Lung (tissue), 12 donors: Measurements from ENCODE around the gene SCD. TPM values are rescaled to one million over a fixed set of nuclear protein-coding genes. Genes with fewer than 3 reads are reported as not detected.
A peak's percentile ranks its signal among the peaks of the same experiment; 100 is the strongest.

Experiments used
- ATAC-seq: fragments of 200-7000 bp; cut with Tn5 transposase; one replicate; pipeline ENCODE4 v1.9.1; 2020; ENCODE audit warnings: moderate number of reproducible peaks; ENCODE audit not compliant: insufficient read depth, low FRiP score
- DNase-seq, 3 donors: peaks; one replicate each; pipeline ENCODE4 v3.0.0-alpha.2; 2013 to 2017
- H3K27ac ChIP-seq, 2 donors: one replicate each; pipeline ENCODE4 v1.5.1; 2013; ENCODE audit warnings: mild to moderate bottlenecking in 2 of 2, moderate library complexity in 2 of 2, control low read depth in 1 of 2, inconsistent platforms in 1 of 2, low read depth in 1 of 2, low read length in 1 of 2
- H3K27me3 ChIP-seq, 3 donors: one replicate each; pipeline ENCODE4 v1.5.1; 2013; ENCODE audit warnings: low read length in 2 of 3; ENCODE audit not compliant: control insufficient read depth in 3 of 3, insufficient read depth in 3 of 3
- H3K36me3 ChIP-seq, 4 donors: one replicate each; pipeline ENCODE4 v1.5.1; 2013; ENCODE audit warnings: low read length in 4 of 4, mild to moderate bottlenecking in 1 of 4, moderate library complexity in 1 of 4; ENCODE audit not compliant: control insufficient read depth in 4 of 4, insufficient read depth in 4 of 4
- H3K4me1 ChIP-seq, 5 donors: one replicate each; pipeline ENCODE4 v1.5.1; 2013; ENCODE audit warnings: low read length in 5 of 5, mild to moderate bottlenecking in 2 of 5, moderate library complexity in 1 of 5; ENCODE audit not compliant: control insufficient read depth in 5 of 5, insufficient read depth in 5 of 5
- H3K4me3 ChIP-seq: one replicate; pipeline ENCODE4 v1.5.1; 2013; ENCODE audit warnings: mild to moderate bottlenecking, control low read depth, moderate library complexity
- H3K9ac ChIP-seq, 2 donors: one replicate each; pipeline ENCODE4 v1.5.1; 2013; ENCODE audit warnings: low read length in 2 of 2, control low read depth in 1 of 2; ENCODE audit not compliant: insufficient read depth in 1 of 2
- H3K9me3 ChIP-seq, 4 donors: one replicate each; pipeline ENCODE4 v1.5.1; 2013; ENCODE audit warnings: low read length in 3 of 4, mild to moderate bottlenecking in 1 of 4, moderate library complexity in 1 of 4; ENCODE audit not compliant: control insufficient read depth in 4 of 4, insufficient read depth in 3 of 4
- CTCF ChIP-seq: IDR thresholded peaks from 2 replicates; pipeline ENCODE4 v1.5.1; 2012; ENCODE audit warnings: mild to moderate bottlenecking; ENCODE audit errors: control extremely low read depth, extremely low read depth
- WGBS, 2 donors: extraction: QIAGEN DNeasy Blood & Tissue Kit; methylation state at CpG; one replicate each; pipeline ENCODE4 v1.1.7; 2013; 5-methylcytosine and 5-hydroxymethylcytosine counted together
- polyA plus RNA-seq, 2 donors: library from polyadenylated mRNA; stranded (reverse); fragments of 200-250 nt; gene quantifications; one replicate each; pipeline ENCODE4 v1.2.1, GENCODE V29; 2013
- total RNA-seq, 2 donors: library from RNA; depleted of rRNA in 1 of 2; stranded (reverse); fragments of >200 nt in 1 of 2; gene quantifications; one replicate each; pipeline ENCODE4 v1.2.1, GENCODE V29; 2014 to 2021
- donor health status: control.
- donor health status: control.
- donor health status: Bipolar disorder and iron deficiency.
- donor health status: healthy.
- donor health status: DM: yes; HTN: yes; CAD: no.

SCD gene
- total and polyA plus RNA-seq, 4 donors, result 136 to 383 (median 239) TPM

DNA sequence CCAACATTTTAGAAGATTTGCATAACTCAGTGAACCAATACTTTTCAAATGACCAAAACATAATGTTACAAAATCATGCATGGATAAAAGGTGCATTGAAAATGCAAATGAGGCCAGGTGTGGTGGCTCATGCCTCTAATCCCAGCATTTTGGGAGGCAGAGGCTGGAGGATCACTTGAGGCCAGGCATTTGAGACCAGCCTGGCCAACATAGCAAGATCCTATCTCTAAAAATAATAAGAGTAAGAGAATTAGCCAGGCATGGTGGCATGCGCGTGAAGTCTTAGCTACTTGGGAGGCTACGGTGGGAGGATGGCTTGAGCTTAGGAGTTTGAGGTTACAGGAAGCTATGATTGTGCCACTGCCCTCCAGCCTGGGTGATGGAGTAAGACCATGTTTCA lies 33.4 kb downstream of the SCD start:
- no peak for DNase-seq
- Histone ChIP-seq H3K27ac (no peak overlapping the region), H3K27me3 (peaks cover 0 to 11% (median 7%) of the 10 kb centered on the region in 3 donors), H3K4me3 (no peak overlapping the region), H3K9ac (no peak overlapping the region), H3K36me3 (peaks cover 0 to 3% (median 0%) of the 10 kb centered on the region in 4 donors), H3K9me3 (no peaks in the 10 kb centered on the region), H3K4me1 (peaks cover 0 to 13% (median 0%) of the 10 kb centered on the region in 5 donors)
- TF ChIP-seq CTCF, result no peak
- ATAC-seq, result no peak
- 66 to 79% methylated on average over 3 of the region's 3 CpGs for WGBS, 2 donors

GRCh38 chr10:100382553-100382952 lies 35.5 kb downstream of the SCD start:
- no peak for TF ChIP-seq CTCF
- Histone ChIP-seq H3K9me3 (no peaks in the 10 kb centered on the region), H3K4me3 (no peak overlapping the region), H3K4me1 (peaks cover 0 to 13% (median 0%) of the 10 kb centered on the region in 5 donors), H3K9ac (no peak overlapping the region), H3K27me3 (peaks cover 0 to 11% (median 7%) of the 10 kb centered on the region in 3 donors), H3K27ac (no peak overlapping the region), H3K36me3 (peaks cover 0 to 3% (median 0%) of the 10 kb centered on the region in 4 donors)
- DNase-seq, result peak in 2 of 3 donors; percentile 23 to 38
- 93 to 96% methylated on average over 13 of the region's 13 CpGs for WGBS, 2 donors
- no peak for ATAC-seq

GRCh38 chr10:100383251-100383650 lies 36.2 kb downstream of the SCD start:
- no peak for TF ChIP-seq CTCF
- H3K9ac ChIP-seq, result no peak overlapping the region
- DNase-seq, result peak; percentile 77 to 95 (median 91)
- WGBS, 2 donors, result 89 to 91% methylated on average over 2 of the region's 2 CpGs
- peaks cover 0 to 3% (median 0%) of the 10 kb centered on the region in 4 donors for H3K36me3 ChIP-seq
- H3K4me1 ChIP-seq, result peaks cover 0 to 13% (median 0%) of the 10 kb centered on the region in 5 donors
- H3K27ac ChIP-seq, result no peak overlapping the region
- H3K4me3 ChIP-seq, result no peak overlapping the region
- peaks cover 0 to 8% (median 7%) of the 10 kb centered on the region in 3 donors for H3K27me3 ChIP-seq
- ATAC-seq, result no peak
- no peaks in the 10 kb centered on the region for H3K9me3 ChIP-seq
